Heart left ventricle (tissue), 16 donors: ENCODE results near the gene KIAA1217. TPM values are rescaled to one million over a fixed set of nuclear protein-coding genes. Genes with fewer than 3 reads are reported as not detected.

ENCODE experiments used
- ATAC-seq, 4 donors: fragments of 200-7000 bp; cut with Tn5 transposase; one replicate each; pipeline ENCODE4 v1.9.1; 2020 to 2022; ENCODE audit warnings: moderate library complexity in 4 of 4, mild to moderate bottlenecking in 3 of 4, moderate number of reproducible peaks in 1 of 4
- DNase-seq, 5 donors: peaks; one replicate each; pipeline ENCODE4 v3.0.0-alpha.2; 2020
- H3K27ac ChIP-seq, 12 donors: fragments of 200-600 bp; sonication (generic) in 4 of 12; one replicate each; pipeline versions ENCODE4 v1.5.0 to v1.8.0; 2016 to 2022; ENCODE audit warnings: mild to moderate bottlenecking in 2 of 12
- H3K27me3 ChIP-seq, 9 donors: fragments of 200-600 bp; sonication (generic) in 2 of 9; one replicate each; pipeline versions ENCODE4 v1.5.1 to v1.8.0; 2016 to 2022; ENCODE audit warnings: mild to moderate bottlenecking in 3 of 9
- H3K36me3 ChIP-seq, 9 donors: fragments of 200-600 bp; sonication (generic) in 2 of 9; one replicate each; pipeline versions ENCODE4 v1.5.0 to v1.8.0; 2018 to 2022; ENCODE audit warnings: mild to moderate bottlenecking in 2 of 9
- H3K4me1 ChIP-seq, 12 donors: fragments of 200-600 bp; sonication (generic) in 4 of 12; one replicate each; pipeline versions ENCODE4 v1.5.0 to v1.8.0; 2016 to 2022; ENCODE audit warnings: mild to moderate bottlenecking in 3 of 12
- H3K4me3 ChIP-seq, 12 donors: fragments of 200-600 bp; sonication (generic) in 4 of 12; one replicate each; pipeline versions ENCODE4 v1.5.0 to v1.8.0; 2017 to 2022; ENCODE audit warnings: mild to moderate bottlenecking in 9 of 12, moderate library complexity in 4 of 12
- H3K9me3 ChIP-seq, 12 donors: fragments of 200-600 bp; sonication (generic) in 4 of 12; one replicate each; pipeline versions ENCODE4 v1.5.0 to v1.8.0; 2016 to 2022; ENCODE audit warnings: mild to moderate bottlenecking in 1 of 12
- CTCF ChIP-seq, 12 donors: fragments of 200-600 bp; sonication (generic) in 4 of 12; IDR thresholded peaks; one replicate each; pipeline versions ENCODE4 v1.5.0 to v1.8.0; 2018 to 2022; ENCODE audit warnings: antibody characterized with exemption in 12 of 12, mild to moderate bottlenecking in 5 of 12
- POLR2A ChIP-seq, 2 donors: fragments of 450-650 bp; IDR thresholded peaks; one replicate each; pipeline ENCODE4 v1.6.1; 2017; ENCODE audit warnings: antibody characterized with exemption in 2 of 2, mild to moderate bottlenecking in 2 of 2, moderate library complexity in 2 of 2
- WGBS, 4 donors: extraction: QIAGEN DNeasy Blood & Tissue Kit in 2 of 4; methylation state at CpG; one replicate each; pipeline versions ENCODE4 v1.1.5 to v1.1.7; 2013 to 2018; 5-methylcytosine and 5-hydroxymethylcytosine counted together
- intact Hi-C, 10 donors: fragments of 100-400 bp; cut with DNase I; formaldehyde crosslinking; loops; one replicate each; pipeline versions ENCODE4 v1.11.1 to v1.14.2; 2022
- polyA plus RNA-seq, 2 donors: library from polyadenylated mRNA; stranded (reverse); fragments of 200-250 nt; gene quantifications; one replicate each; pipeline ENCODE4 v1.2.3, GENCODE V29; 2013
- total RNA-seq, 9 donors: library from RNA; depleted of rRNA in 2 of 9; stranded (reverse); fragments of >200 nt in 2 of 9; fragmentation: NEBNext Ultra II Directional in 3 of 9; extraction: Animal tissue kit (Norgen Biotek cat#: 25700) in 3 of 9; gene quantifications; one replicate each; pipeline versions ENCODE4 v1.1.0 to v1.2.4, GENCODE V29; 2016 to 2023
- donor health status: ischemic (EF 13 %, LVEDD 7.1; RV severe dilation, severe dysfunction).
- donor health status: healthy with polysubstance abuse.
- donor health status: DM: no; HTN: yes; CAD: no.
- donor health status: DM: no; HTN: no; CAD: no.
- donor health status: ischemic (EF 25% LVEDD 6.9; RV normal size, moderate dysfunction).
- donor health status: ischemic (EF 25% LVEDD 5.7; RV mildly dilated, moderate dysfunction).
- donor health status: healthy.
- donor health status: DM: yes; HTN: yes; CAD: no.
- donor health status: ischemic (EF 35%, LVEDD 5.7; RV mildly dilated, moderate dysfunction).
- donor health status: nonischemic (EF 11% LVEDD 7.7; RV severe dilation, severe dysfunction).
- donor health status: DM: yes; HTN: yes; CAD: no.
- donor health status: PGD.
- donor health status: ischemic (EF 29% LVEDD 5.4; RV normal size, mild dysfunction).
- donor health status: nonischemic (EF 23%, LVEDD 6.1; RV moderate dilation, normal function).

The KIAA1217 gene
- total and polyA plus RNA-seq, 11 donors: 12.7 to 66.7 (median 33.5) TPM

- Histone ChIP-seq H3K27me3 (no peaks in the 10 kb centered on the region), H3K4me1 (peaks cover 4 to 60% (median 32%) of the 10 kb centered on the region in 12 donors), H3K27ac (peak overlapping the region in 3 of 12 donors; percentile 9 to 20 (median 18)), H3K9me3 (no peaks in the 10 kb centered on the region), H3K4me3 (no peak overlapping the region), H3K36me3 (no peaks in the 10 kb centered on the region)
- 53 to 66% (median 62%) methylated on average over 2 of the region's 2 CpGs for WGBS, 4 donors
- intact Hi-C loops: loop anchor here in 2 of 10 donors (5.0 to 10.0 kb wide), 2 partner anchors 125 to 127 kb away; no protein-coding TSS in a partner anchor
- DNase-seq (no peak), ATAC-seq (peak; percentile 44 to 74 (median 62))
- TF ChIP-seq POLR2A (IDR thresholded peaks at IDR 0.05): no peak
- TF ChIP-seq CTCF (IDR thresholded peaks at IDR 0.05): no peak
Observed at GRCh38 chr10:24341897-24342296, 133.0 kb downstream of the KIAA1217 start.

- Histone ChIP-seq H3K4me3 (peak overlapping the region in 1 of 12 donors; percentile 5), H3K27me3 (no peaks in the 10 kb centered on the region), H3K4me1 (peaks cover 4 to 51% (median 32%) of the 10 kb centered on the region in 12 donors), H3K27ac (peak overlapping the region in 5 of 12 donors; percentile 10 to 49 (median 40)), H3K9me3 (no peaks in the 10 kb centered on the region), H3K36me3 (no peaks in the 10 kb centered on the region)
- ATAC-seq (no peak), DNase-seq (no peak)
- intact Hi-C loops: loop anchor here in 2 of 10 donors (5.0 to 10.0 kb wide), 2 partner anchors 126 to 129 kb away; no protein-coding TSS in a partner anchor
- TF ChIP-seq CTCF (IDR thresholded peaks at IDR 0.05) (no peak), POLR2A (IDR thresholded peaks at IDR 0.05) (no peak)
- 11 to 18% (median 14%) methylated on average over 4 of the region's 4 CpGs for WGBS, 4 donors
Observed at GRCh38 chr10:24343686-24344085, 134.7 kb downstream of the KIAA1217 start.

GRCh38 chr10:24344279-24344678, 135.3 kb downstream of the KIAA1217 start:
- WGBS, 4 donors: 45 to 59% (median 53%) methylated on average over 4 of the region's 4 CpGs
- intact Hi-C loops: loop anchor here in 2 of 10 donors (5.0 to 10.0 kb wide), 2 partner anchors 127 to 129 kb away; no protein-coding TSS in a partner anchor
- H3K4me3 ChIP-seq: peak overlapping the region in 1 of 12 donors; percentile 5
- H3K9me3 ChIP-seq: no peaks in the 10 kb centered on the region
- ATAC-seq: peak in 3 of 4 donors; percentile 13 to 41 (median 35)
- peak overlapping the region in 6 of 12 donors; percentile 10 to 49 (median 43) for H3K27ac ChIP-seq
- H3K4me1 ChIP-seq: peaks cover 4 to 51% (median 32%) of the 10 kb centered on the region in 12 donors
- no peaks in the 10 kb centered on the region for H3K36me3 ChIP-seq
- no peak for TF ChIP-seq POLR2A (IDR thresholded peaks at IDR 0.05)
- no peak for TF ChIP-seq CTCF (IDR thresholded peaks at IDR 0.05)
- no peaks in the 10 kb centered on the region for H3K27me3 ChIP-seq
- DNase-seq: no peak

GRCh38 chr10:24344695-24345463, 135.9 kb downstream of the KIAA1217 start:
- peak in 3 of 4 donors; percentile 25 to 58 (median 32) for ATAC-seq
- H3K36me3 ChIP-seq: no peaks in the 10 kb centered on the region
- no peak for TF ChIP-seq CTCF (IDR thresholded peaks at IDR 0.05)
- TF ChIP-seq POLR2A (IDR thresholded peaks at IDR 0.05): no peak
- no peaks in the 10 kb centered on the region for H3K9me3 ChIP-seq
- H3K27me3 ChIP-seq: no peaks in the 10 kb centered on the region
- H3K27ac ChIP-seq: peak overlapping the region in 5 of 12 donors; percentile 10 to 49 (median 46)
- peaks cover 4 to 57% (median 37%) of the 10 kb centered on the region in 12 donors for H3K4me1 ChIP-seq
- 59 to 76% (median 69%) methylated on average over 7 of the region's 7 CpGs for WGBS, 4 donors
- no peak for DNase-seq
- intact Hi-C loops: loop anchor here in 2 of 10 donors (5.0 to 10.0 kb wide), 2 partner anchors 128 to 130 kb away; no protein-coding TSS in a partner anchor
- H3K4me3 ChIP-seq: no peak overlapping the region
